ENCODE results near the gene SCARF1.

SCARF1 gene

DNA sequence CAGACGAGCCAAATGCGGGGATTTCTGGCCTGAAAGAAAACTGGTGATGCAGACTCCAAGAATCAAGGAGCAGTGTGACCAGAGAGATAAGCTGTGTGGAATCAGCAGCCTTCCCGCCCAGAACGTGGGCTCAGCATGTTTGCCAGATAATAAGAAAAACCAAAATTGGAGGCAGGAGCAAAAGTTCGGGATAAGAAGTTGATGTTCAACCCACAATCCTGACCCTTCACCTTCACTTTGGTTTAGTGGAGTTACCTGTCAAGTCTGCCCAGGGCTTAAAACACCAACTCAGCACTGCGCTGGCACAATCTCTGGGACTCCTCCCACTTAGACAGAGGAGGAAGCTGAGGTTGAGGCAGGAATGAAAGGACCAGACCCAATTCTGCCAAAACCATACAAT, 20.0 kb downstream of the SCARF1 start:
- Histone ChIP-seq H2AFZ (ENCODE audit: low read depth) (no peak overlapping the region), H4K20me1 (ENCODE audit: insufficient read depth) (no peaks in the 10 kb centered on the region), H3K79me2 (ENCODE audit: insufficient read depth, low read depth) (no peaks in the 10 kb centered on the region), H3K4me2 (no peak overlapping the region), H3K36me3 (ENCODE audit: insufficient read depth) (no peaks in the 10 kb centered on the region), H3K9ac (no peak overlapping the region), H3K27ac (no peak overlapping the region), H3K4me1 (ENCODE audit: low read depth, poor library complexity, severe bottlenecking) (no peaks in the 10 kb centered on the region), H3K4me3 (IDR thresholded peaks at IDR 0.05; ENCODE audit: insufficient read depth, low read depth, low read length) (no peak overlapping the region), H3K27me3 (ENCODE audit: insufficient read depth, low read depth) (no peaks in the 10 kb centered on the region)
- TF ChIP-seq, protein P1, sequence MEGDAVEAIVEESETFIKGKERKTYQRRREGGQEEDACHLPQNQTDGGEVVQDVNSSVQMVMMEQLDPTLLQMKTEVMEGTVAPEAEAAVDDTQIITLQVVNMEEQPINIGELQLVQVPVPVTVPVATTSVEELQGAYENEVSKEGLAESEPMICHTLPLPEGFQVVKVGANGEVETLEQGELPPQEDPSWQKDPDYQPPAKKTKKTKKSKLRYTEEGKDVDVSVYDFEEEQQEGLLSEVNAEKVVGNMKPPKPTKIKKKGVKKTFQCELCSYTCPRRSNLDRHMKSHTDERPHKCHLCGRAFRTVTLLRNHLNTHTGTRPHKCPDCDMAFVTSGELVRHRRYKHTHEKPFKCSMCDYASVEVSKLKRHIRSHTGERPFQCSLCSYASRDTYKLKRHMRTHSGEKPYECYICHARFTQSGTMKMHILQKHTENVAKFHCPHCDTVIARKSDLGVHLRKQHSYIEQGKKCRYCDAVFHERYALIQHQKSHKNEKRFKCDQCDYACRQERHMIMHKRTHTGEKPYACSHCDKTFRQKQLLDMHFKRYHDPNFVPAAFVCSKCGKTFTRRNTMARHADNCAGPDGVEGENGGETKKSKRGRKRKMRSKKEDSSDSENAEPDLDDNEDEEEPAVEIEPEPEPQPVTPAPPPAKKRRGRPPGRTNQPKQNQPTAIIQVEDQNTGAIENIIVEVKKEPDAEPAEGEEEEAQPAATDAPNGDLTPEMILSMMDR (conservative IDR thresholded peaks at IDR 0.05; ENCODE audit: low read depth, low read length) = no peak

DNA sequence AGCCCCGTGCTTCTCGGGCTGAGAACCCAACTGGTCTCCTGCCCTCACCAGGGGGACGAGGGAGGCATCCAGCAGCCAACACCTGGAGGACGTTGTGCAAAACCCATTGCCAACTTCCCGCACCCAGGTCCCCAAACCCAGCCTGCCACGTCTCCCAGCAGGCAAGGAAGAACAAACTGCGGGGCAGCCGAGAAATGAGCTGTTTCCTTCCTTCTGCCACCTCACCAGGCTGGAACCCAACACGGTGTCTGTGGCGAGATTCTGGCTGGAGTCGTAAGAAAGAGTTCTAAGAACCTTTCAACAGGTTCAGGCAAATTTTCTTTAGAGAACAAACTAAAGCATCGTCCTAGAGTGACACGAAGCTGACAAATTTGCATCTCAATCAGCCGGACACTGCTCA, 20.5 kb downstream of the SCARF1 start:
- TF ChIP-seq, protein P1 (conservative IDR thresholded peaks at IDR 0.05; ENCODE audit: low read depth, low read length) = no peak
- Histone ChIP-seq H2AFZ (ENCODE audit: low read depth) (no peak overlapping the region), H3K27ac (no peak overlapping the region), H3K9ac (no peak overlapping the region), H3K4me2 (no peak overlapping the region), H4K20me1 (ENCODE audit: insufficient read depth) (no peaks in the 10 kb centered on the region), H3K4me1 (ENCODE audit: low read depth, poor library complexity, severe bottlenecking) (no peaks in the 10 kb centered on the region), H3K4me3 (IDR thresholded peaks at IDR 0.05; ENCODE audit: insufficient read depth, low read depth, low read length) (no peak overlapping the region), H3K27me3 (ENCODE audit: insufficient read depth, low read depth) (no peaks in the 10 kb centered on the region), H3K79me2 (ENCODE audit: insufficient read depth, low read depth) (no peaks in the 10 kb centered on the region), H3K36me3 (ENCODE audit: insufficient read depth) (no peaks in the 10 kb centered on the region)

DNA sequence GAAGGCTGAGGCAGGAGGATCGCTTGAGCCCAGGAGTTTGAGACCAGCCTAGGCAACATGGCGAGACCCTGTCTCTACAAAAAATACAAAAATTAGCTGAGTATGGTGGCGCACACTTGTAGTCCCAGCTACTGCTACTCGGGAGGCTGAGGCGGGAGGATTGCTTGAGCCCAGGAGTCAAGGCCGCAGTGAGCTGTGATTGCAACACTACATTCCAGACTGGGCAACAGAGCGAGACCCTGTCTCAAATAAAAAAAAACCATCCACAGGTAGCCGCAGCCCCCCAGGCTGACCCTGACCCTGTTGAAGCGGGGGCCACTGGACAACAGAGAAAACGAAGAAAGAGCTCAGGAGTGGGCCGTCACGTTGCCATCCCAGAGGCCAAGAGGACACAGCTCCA, 20.9 kb downstream of the SCARF1 start:
- TF ChIP-seq, protein P1 (conservative IDR thresholded peaks at IDR 0.05; ENCODE audit: low read depth, low read length) = no peak
- no peaks in the 10 kb centered on the region for H4K20me1 ChIP-seq (ENCODE audit: insufficient read depth)
- H3K4me3 ChIP-seq (IDR thresholded peaks at IDR 0.05; ENCODE audit: insufficient read depth, low read depth, low read length) = no peak overlapping the region
- H3K27ac ChIP-seq = no peak overlapping the region
- H3K27me3 ChIP-seq (ENCODE audit: insufficient read depth, low read depth) = no peaks in the 10 kb centered on the region
- no peaks in the 10 kb centered on the region for H3K79me2 ChIP-seq (ENCODE audit: insufficient read depth, low read depth)
- H2AFZ ChIP-seq (ENCODE audit: low read depth) = no peak overlapping the region
- no peaks in the 10 kb centered on the region for H3K4me1 ChIP-seq (ENCODE audit: low read depth, poor library complexity, severe bottlenecking)
- H3K9ac ChIP-seq = no peak overlapping the region
- no peak overlapping the region for H3K4me2 ChIP-seq
- H3K36me3 ChIP-seq (ENCODE audit: insufficient read depth) = no peaks in the 10 kb centered on the region

DNA sequence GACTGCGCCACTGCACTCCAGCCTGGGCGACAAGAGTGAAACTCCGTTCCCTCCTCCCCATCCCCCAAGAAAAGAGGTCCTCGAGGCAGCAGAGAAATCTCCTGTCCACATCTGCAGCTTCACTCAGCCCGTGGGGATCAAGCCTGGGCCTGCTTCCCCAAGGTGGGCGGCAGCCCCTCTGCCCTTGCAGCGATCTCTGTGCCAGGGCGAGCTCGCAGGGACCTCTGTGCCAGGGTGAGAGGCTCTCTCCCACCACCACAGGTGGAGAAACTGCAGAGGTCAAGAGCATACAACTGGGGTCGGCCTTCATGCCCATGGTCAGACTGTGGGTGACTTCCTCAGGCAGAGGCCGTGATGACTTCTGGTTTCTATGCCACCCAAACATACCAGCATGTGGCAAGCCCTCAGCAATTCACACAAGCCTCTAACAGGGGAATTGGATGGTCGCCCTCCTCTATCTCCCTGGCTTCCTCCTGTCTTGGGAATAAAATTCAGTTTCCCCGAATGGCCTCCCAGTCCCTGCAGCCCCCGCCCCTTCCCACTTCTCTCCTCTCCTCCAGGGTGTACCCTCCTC, 22.4 kb downstream of the SCARF1 start:
- Histone ChIP-seq H3K4me2 (no peak overlapping the region), H3K27me3 (ENCODE audit: insufficient read depth, low read depth) (no peaks in the 10 kb centered on the region), H3K4me1 (ENCODE audit: low read depth, poor library complexity, severe bottlenecking) (no peaks in the 10 kb centered on the region), H3K79me2 (ENCODE audit: insufficient read depth, low read depth) (no peaks in the 10 kb centered on the region), H2AFZ (ENCODE audit: low read depth) (no peak overlapping the region), H4K20me1 (ENCODE audit: insufficient read depth) (no peaks in the 10 kb centered on the region), H3K27ac (no peak overlapping the region), H3K36me3 (ENCODE audit: insufficient read depth) (no peaks in the 10 kb centered on the region), H3K4me3 (IDR thresholded peaks at IDR 0.05; ENCODE audit: insufficient read depth, low read depth, low read length) (no peak overlapping the region), H3K9ac (no peak overlapping the region)
- TF ChIP-seq, protein P1 (conservative IDR thresholded peaks at IDR 0.05; ENCODE audit: low read depth, low read length) = no peak

All from KMS-11 (cell line).